Heart left ventricle (tissue), 16 donors: ENCODE data around the gene HAL. TPM values are rescaled to one million over a fixed set of nuclear protein-coding genes. Genes with fewer than 3 reads are reported as not detected.

Experiments
- ATAC-seq, 4 donors: fragments of 200-7000 bp; cut with Tn5 transposase; one replicate each; pipeline ENCODE4 v1.9.1; 2020 to 2022; ENCODE audit warnings: moderate library complexity in 4 of 4, mild to moderate bottlenecking in 3 of 4, moderate number of reproducible peaks in 1 of 4
- DNase-seq, 5 donors: peaks; one replicate each; pipeline ENCODE4 v3.0.0-alpha.2; 2020
- H3K27ac ChIP-seq, 12 donors: fragments of 200-600 bp; sonication (generic) in 4 of 12; one replicate each; pipeline versions ENCODE4 v1.5.0 to v1.8.0; 2016 to 2022; ENCODE audit warnings: mild to moderate bottlenecking in 2 of 12
- H3K27me3 ChIP-seq, 9 donors: fragments of 200-600 bp; sonication (generic) in 2 of 9; one replicate each; pipeline versions ENCODE4 v1.5.1 to v1.8.0; 2016 to 2022; ENCODE audit warnings: mild to moderate bottlenecking in 3 of 9
- H3K36me3 ChIP-seq, 9 donors: fragments of 200-600 bp; sonication (generic) in 2 of 9; one replicate each; pipeline versions ENCODE4 v1.5.0 to v1.8.0; 2018 to 2022; ENCODE audit warnings: mild to moderate bottlenecking in 2 of 9
- H3K4me1 ChIP-seq, 12 donors: fragments of 200-600 bp; sonication (generic) in 4 of 12; one replicate each; pipeline versions ENCODE4 v1.5.0 to v1.8.0; 2016 to 2022; ENCODE audit warnings: mild to moderate bottlenecking in 3 of 12
- H3K4me3 ChIP-seq, 12 donors: fragments of 200-600 bp; sonication (generic) in 4 of 12; one replicate each; pipeline versions ENCODE4 v1.5.0 to v1.8.0; 2017 to 2022; ENCODE audit warnings: mild to moderate bottlenecking in 9 of 12, moderate library complexity in 4 of 12
- H3K9me3 ChIP-seq, 12 donors: fragments of 200-600 bp; sonication (generic) in 4 of 12; one replicate each; pipeline versions ENCODE4 v1.5.0 to v1.8.0; 2016 to 2022; ENCODE audit warnings: mild to moderate bottlenecking in 1 of 12
- CTCF ChIP-seq, 12 donors: fragments of 200-600 bp; sonication (generic) in 4 of 12; IDR thresholded peaks; one replicate each; pipeline versions ENCODE4 v1.5.0 to v1.8.0; 2018 to 2022; ENCODE audit warnings: antibody characterized with exemption in 12 of 12, mild to moderate bottlenecking in 5 of 12
- POLR2A ChIP-seq, 2 donors: fragments of 450-650 bp; IDR thresholded peaks; one replicate each; pipeline ENCODE4 v1.6.1; 2017; ENCODE audit warnings: antibody characterized with exemption in 2 of 2, mild to moderate bottlenecking in 2 of 2, moderate library complexity in 2 of 2
- WGBS, 4 donors: extraction: QIAGEN DNeasy Blood & Tissue Kit in 2 of 4; methylation state at CpG; one replicate each; pipeline versions ENCODE4 v1.1.5 to v1.1.7; 2013 to 2018; 5-methylcytosine and 5-hydroxymethylcytosine counted together
- intact Hi-C, 10 donors: fragments of 100-400 bp; cut with DNase I; formaldehyde crosslinking; loops; one replicate each; pipeline versions ENCODE4 v1.11.1 to v1.14.2; 2022
- polyA plus RNA-seq, 2 donors: library from polyadenylated mRNA; stranded (reverse); fragments of 200-250 nt; gene quantifications; one replicate each; pipeline ENCODE4 v1.2.3, GENCODE V29; 2013
- total RNA-seq, 9 donors: library from RNA; depleted of rRNA in 2 of 9; stranded (reverse); fragments of >200 nt in 2 of 9; fragmentation: NEBNext Ultra II Directional in 3 of 9; extraction: Animal tissue kit (Norgen Biotek cat#: 25700) in 3 of 9; gene quantifications; one replicate each; pipeline versions ENCODE4 v1.1.0 to v1.2.4, GENCODE V29; 2016 to 2023
- donor health status: ischemic (EF 13 %, LVEDD 7.1; RV severe dilation, severe dysfunction).
- donor health status: healthy with polysubstance abuse.
- donor health status: DM: no; HTN: yes; CAD: no.
- donor health status: DM: no; HTN: no; CAD: no.
- donor health status: ischemic (EF 25% LVEDD 6.9; RV normal size, moderate dysfunction).
- donor health status: ischemic (EF 25% LVEDD 5.7; RV mildly dilated, moderate dysfunction).
- donor health status: healthy.
- donor health status: DM: yes; HTN: yes; CAD: no.
- donor health status: ischemic (EF 35%, LVEDD 5.7; RV mildly dilated, moderate dysfunction).
- donor health status: nonischemic (EF 11% LVEDD 7.7; RV severe dilation, severe dysfunction).
- donor health status: DM: yes; HTN: yes; CAD: no.
- donor health status: PGD.
- donor health status: ischemic (EF 29% LVEDD 5.4; RV normal size, mild dysfunction).
- donor health status: nonischemic (EF 23%, LVEDD 6.1; RV moderate dilation, normal function).

HAL gene
- total and polyA plus RNA-seq, 11 donors, result 0.04 to 0.79 (median 0.11) TPM; not detected in 5

- Histone ChIP-seq H3K27ac (no peak overlapping the region), H3K4me3 (no peak overlapping the region), H3K27me3 (no peaks in the 10 kb centered on the region), H3K9me3 (no peaks in the 10 kb centered on the region), H3K36me3 (peaks cover 0 to 9% (median 0%) of the 10 kb centered on the region in 9 donors), H3K4me1 (peaks cover 0 to 4% (median 0%) of the 10 kb centered on the region in 12 donors)
- DNase-seq (no peak), ATAC-seq (no peak)
- intact Hi-C loops, result loop anchor here in 9 of 10 donors (5.0 to 10.0 kb wide), 5 partner anchors 78 to 413 kb away; no protein-coding TSS in a partner anchor
- TF ChIP-seq CTCF (IDR thresholded peaks at IDR 0.05), result no peak
- no peak for TF ChIP-seq POLR2A (IDR thresholded peaks at IDR 0.05)
- WGBS, 4 donors, result 91 to 94% (median 92%) methylated on average over 29 of the region's 29 CpGs
These were observed 709 bp downstream of the HAL start for GRCh38 chr12:95995238-95996031.

DNA sequence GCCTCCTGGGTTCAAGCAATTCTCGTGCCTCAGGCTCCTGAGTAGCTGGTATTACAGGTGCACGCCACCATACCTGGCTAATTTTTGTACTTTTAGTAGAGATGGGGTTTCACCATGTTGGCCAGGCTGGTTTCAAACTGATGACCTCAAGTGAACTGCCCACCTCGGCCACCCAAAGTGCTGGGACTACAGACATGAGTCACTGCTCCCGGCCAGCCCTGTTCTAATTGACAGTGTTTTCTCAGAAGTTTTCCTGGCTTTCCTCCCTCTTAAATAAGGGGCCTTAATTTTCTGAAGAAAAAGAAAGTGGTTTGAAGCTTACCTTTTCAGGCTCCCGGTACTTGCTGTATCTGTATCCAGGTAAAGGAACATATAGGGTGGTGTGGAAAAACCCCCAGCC, 1.7 kb downstream of the HAL start:
- no peak for DNase-seq
- intact Hi-C loops, result loop anchor here in 6 of 10 donors (5.0 to 10.0 kb wide), 3 partner anchors 167 to 410 kb away; no protein-coding TSS in a partner anchor
- 82 to 88% (median 87%) methylated on average over 5 of the region's 5 CpGs for WGBS, 4 donors
- Histone ChIP-seq H3K27me3 (no peaks in the 10 kb centered on the region), H3K4me3 (no peak overlapping the region), H3K36me3 (no peaks in the 10 kb centered on the region), H3K9me3 (no peaks in the 10 kb centered on the region), H3K4me1 (peaks cover 0 to 4% (median 0%) of the 10 kb centered on the region in 12 donors), H3K27ac (no peak overlapping the region)
- no peak for ATAC-seq
- no peak for TF ChIP-seq POLR2A (IDR thresholded peaks at IDR 0.05)
- no peak for TF ChIP-seq CTCF (IDR thresholded peaks at IDR 0.05)

GRCh38 chr12:95993907-95994306, 2.2 kb downstream of the HAL start:
- Histone ChIP-seq H3K27me3 (no peaks in the 10 kb centered on the region), H3K27ac (no peak overlapping the region), H3K36me3 (no peaks in the 10 kb centered on the region), H3K9me3 (no peaks in the 10 kb centered on the region), H3K4me1 (peaks cover 0 to 2% (median 0%) of the 10 kb centered on the region in 12 donors), H3K4me3 (no peak overlapping the region)
- DNase-seq (no peak), ATAC-seq (no peak)
- WGBS, 4 donors, result 90 to 93% (median 93%) methylated on average over 7 of the region's 7 CpGs
- no peak for TF ChIP-seq POLR2A (IDR thresholded peaks at IDR 0.05)
- TF ChIP-seq CTCF (IDR thresholded peaks at IDR 0.05), result no peak
- intact Hi-C loops, result loop anchor here in 6 of 10 donors (5.0 to 10.0 kb wide), 3 partner anchors 167 to 409 kb away; no protein-coding TSS in a partner anchor

DNA sequence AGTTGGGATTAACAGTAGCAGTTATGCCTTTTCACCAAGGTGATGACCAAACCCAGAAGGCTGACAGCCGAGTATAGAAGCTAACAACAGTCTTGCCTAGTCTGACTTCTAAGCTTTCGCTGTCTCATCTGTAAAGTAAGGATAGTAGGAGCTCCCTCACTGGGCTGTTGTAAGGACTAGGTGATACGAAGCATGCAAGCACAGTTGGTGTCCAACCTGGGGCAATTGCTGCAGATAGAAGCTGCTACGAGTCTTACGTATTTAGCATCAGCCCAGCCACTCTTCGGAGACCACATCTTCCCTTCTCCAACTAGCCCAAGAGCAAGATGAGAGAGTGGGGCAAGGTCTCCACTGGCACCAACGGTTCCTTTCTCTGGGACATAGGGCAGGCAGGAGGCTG, 6.0 kb downstream of the HAL start:
- Histone ChIP-seq H3K27ac (no peak overlapping the region), H3K36me3 (no peaks in the 10 kb centered on the region), H3K9me3 (no peaks in the 10 kb centered on the region), H3K27me3 (no peaks in the 10 kb centered on the region), H3K4me3 (no peak overlapping the region), H3K4me1 (no peaks in the 10 kb centered on the region)
- intact Hi-C loops, result loop anchor here in 6 of 10 donors (5.0 to 10.0 kb wide), 3 partner anchors 163 to 405 kb away; no protein-coding TSS in a partner anchor
- DNase-seq (no peak), ATAC-seq (no peak)
- TF ChIP-seq POLR2A (IDR thresholded peaks at IDR 0.05), result no peak
- TF ChIP-seq CTCF (IDR thresholded peaks at IDR 0.05), result no peak
- 66 to 75% (median 72%) methylated on average over 7 of the region's 7 CpGs for WGBS, 4 donors
